ENCODE results near the gene FAM168A.

Gene FAM168A

GRCh38 chr11:73356979-73357860, 240.7 kb downstream of the FAM168A start:
- Mint-ChIP-seq H3K4me3 (no peak overlapping the region), H3K9me3 (no peaks in the 10 kb centered on the region), H3K36me3 (peaks cover 60 to 62% of the 10 kb centered on the region in 2 donors), H3K27me3 (no peaks in the 10 kb centered on the region), H3K4me1 (peaks cover 0 to 5% of the 10 kb centered on the region in 2 donors), H3K27ac (peak overlapping the region; percentile 52)
- no peak for DNase-seq
- ATAC-seq (replicated peaks), result no peak

DNA sequence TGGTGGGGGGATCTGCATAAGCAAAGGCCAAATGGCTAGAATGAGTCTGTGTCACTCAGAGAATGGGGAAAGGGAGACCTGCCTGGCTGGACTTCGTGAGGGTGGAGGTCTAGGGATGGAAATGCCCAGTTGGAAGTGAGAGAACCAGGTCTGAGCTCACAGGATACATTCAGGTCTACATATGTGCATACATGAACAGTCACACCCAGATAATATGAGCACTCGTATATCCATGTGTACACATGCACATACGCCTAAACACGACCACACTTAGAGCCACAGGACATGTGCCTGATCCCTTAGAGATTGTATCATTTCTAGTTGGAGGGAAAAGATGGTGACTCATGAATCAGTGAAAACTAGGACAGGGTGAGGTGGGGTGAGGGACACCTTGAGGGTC, 242.8 kb downstream of the FAM168A start:
- Mint-ChIP-seq H3K9me3 (no peaks in the 10 kb centered on the region), H3K27ac (no peak overlapping the region), H3K4me1 (peaks cover 0 to 12% of the 10 kb centered on the region in 2 donors), H3K27me3 (no peaks in the 10 kb centered on the region), H3K4me3 (no peak overlapping the region), H3K36me3 (peaks cover 50% of the 10 kb centered on the region in 2 donors)
- no peak for ATAC-seq (replicated peaks)
- no peak for DNase-seq

GRCh38 chr11:73353422-73353821, 244.5 kb downstream of the FAM168A start:
- ATAC-seq (replicated peaks) (no peak), DNase-seq (no peak)
- Mint-ChIP-seq H3K4me3 (no peak overlapping the region), H3K36me3 (peaks cover 41 to 47% of the 10 kb centered on the region in 2 donors), H3K9me3 (no peaks in the 10 kb centered on the region), H3K27ac (no peak overlapping the region), H3K27me3 (no peaks in the 10 kb centered on the region), H3K4me1 (peaks cover 0 to 12% of the 10 kb centered on the region in 2 donors)

DNA sequence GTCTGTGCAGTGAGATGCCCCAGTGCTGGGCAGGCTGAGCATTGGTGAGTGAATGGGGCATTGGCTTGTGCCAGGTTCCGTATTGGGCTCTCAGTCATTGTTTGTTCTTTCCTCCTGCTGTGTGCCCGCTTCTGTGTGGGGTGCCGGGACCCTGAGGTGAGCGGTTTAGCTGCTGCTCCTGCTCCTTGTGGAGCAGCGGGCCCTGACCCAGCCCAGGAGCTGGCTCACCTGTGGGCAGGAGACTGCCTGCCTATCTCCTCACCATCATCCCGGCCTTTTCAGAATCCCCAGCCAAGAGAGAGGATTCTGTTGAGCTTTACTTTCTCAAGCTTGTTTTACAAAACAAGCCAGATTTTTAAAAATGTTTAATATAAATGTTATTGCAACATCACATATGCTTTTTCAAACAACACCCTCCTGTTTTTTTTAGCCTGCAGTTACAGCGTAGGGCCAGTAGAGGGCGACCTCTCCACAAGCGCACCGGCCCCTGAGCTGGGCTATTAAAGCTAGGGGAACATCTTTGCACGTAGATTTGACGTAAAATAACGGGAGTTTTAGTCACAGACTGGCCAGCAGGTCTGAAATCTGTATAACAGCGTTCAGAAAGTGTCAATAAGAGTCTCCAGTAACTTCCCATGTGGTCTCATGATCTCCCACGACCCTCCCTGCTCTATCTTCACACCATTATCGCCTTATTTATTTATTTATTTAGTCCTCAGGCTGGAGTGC, 246.8 kb downstream of the FAM168A start:
- DNase-seq (no peak), ATAC-seq (replicated peaks) (peak; percentile 77 to 86)
- Mint-ChIP-seq H3K27ac (peak overlapping the region; percentile 71), H3K4me1 (peaks cover 0 to 10% of the 10 kb centered on the region in 2 donors), H3K36me3 (peaks cover 42 to 52% of the 10 kb centered on the region in 2 donors), H3K9me3 (no peaks in the 10 kb centered on the region), H3K27me3 (no peaks in the 10 kb centered on the region), H3K4me3 (no peak overlapping the region)

Data from stimulated activated naive B cell treated with anti-CD40 and anti-IgM and Interleukin-4, amounts not matched to agents 10 μg/mL and 1 μg/mL and 100 μg/mL, for 72 hours (primary cell).